ENCODE data around the gene CRTC3.

CRTC3 gene

GRCh38 chr15:90495067-90495466 is 34.7 kb upstream of the CRTC3 start:
- Histone ChIP-seq H3K36me3 (ENCODE audit: control insufficient read depth, insufficient read depth, low read length) (no peaks in the 10 kb centered on the region), H3K4me1 (no peaks in the 10 kb centered on the region), H3K4me3 (ENCODE audit: low read depth, low read length) (no peak overlapping the region), H3K4me2 (ENCODE audit: low read length) (no peak overlapping the region), H3K9me3 (ENCODE audit: control insufficient read depth, low read length) (no peaks in the 10 kb centered on the region), H3K9ac (no peak overlapping the region), H3K27ac (no peak overlapping the region), H3K79me2 (no peaks in the 10 kb centered on the region), H2AFZ (no peak overlapping the region), H3K27me3 (ENCODE audit: control insufficient read depth, insufficient read depth, low read length) (no peaks in the 10 kb centered on the region)
- no peak for TF ChIP-seq CTCF (IDR thresholded peaks at IDR 0.05)

- H3K27me3 ChIP-seq (ENCODE audit: control insufficient read depth, insufficient read depth, low read length): no peaks in the 10 kb centered on the region
Observed at GRCh38 chr15:90496791-90497190, 32.9 kb upstream of the CRTC3 start.

GRCh38 chr15:90497376-90497775 is 32.3 kb upstream of the CRTC3 start:
- no peak overlapping the region for H3K27ac ChIP-seq

More at GRCh38 chr15:90496791-90497190, 32.9 kb upstream of the CRTC3 start:
- Histone ChIP-seq H3K9ac (no peak overlapping the region), H3K4me2 (ENCODE audit: low read length) (no peak overlapping the region), H3K9me3 (ENCODE audit: control insufficient read depth, low read length) (no peaks in the 10 kb centered on the region), H3K79me2 (no peaks in the 10 kb centered on the region), H3K36me3 (ENCODE audit: control insufficient read depth, insufficient read depth, low read length) (no peaks in the 10 kb centered on the region), H2AFZ (no peak overlapping the region), H3K27ac (no peak overlapping the region), H3K4me3 (ENCODE audit: low read depth, low read length) (no peak overlapping the region), H3K4me1 (no peaks in the 10 kb centered on the region)
- no peak for TF ChIP-seq CTCF (IDR thresholded peaks at IDR 0.05)

GRCh38 chr15:90497912-90498311 is 31.8 kb upstream of the CRTC3 start:
- no peak overlapping the region for H3K4me3 ChIP-seq (ENCODE audit: low read depth, low read length)
- no peaks in the 10 kb centered on the region for H3K9me3 ChIP-seq (ENCODE audit: control insufficient read depth, low read length)
- no peak overlapping the region for H2AFZ ChIP-seq
- no peaks in the 10 kb centered on the region for H3K27me3 ChIP-seq (ENCODE audit: control insufficient read depth, insufficient read depth, low read length)
- H3K4me1 ChIP-seq: no peaks in the 10 kb centered on the region
- no peak overlapping the region for H3K27ac ChIP-seq
- no peak overlapping the region for H3K4me2 ChIP-seq (ENCODE audit: low read length)
- TF ChIP-seq CTCF (IDR thresholded peaks at IDR 0.05): no peak
- H3K79me2 ChIP-seq: no peaks in the 10 kb centered on the region
- no peak overlapping the region for H3K9ac ChIP-seq
- H3K36me3 ChIP-seq (ENCODE audit: control insufficient read depth, insufficient read depth, low read length): no peaks in the 10 kb centered on the region

More at GRCh38 chr15:90497376-90497775, 32.3 kb upstream of the CRTC3 start:
- no peak overlapping the region for H3K9ac ChIP-seq
- no peaks in the 10 kb centered on the region for H3K79me2 ChIP-seq
- TF ChIP-seq CTCF (IDR thresholded peaks at IDR 0.05): no peak
- H3K36me3 ChIP-seq (ENCODE audit: control insufficient read depth, insufficient read depth, low read length): no peaks in the 10 kb centered on the region
- no peaks in the 10 kb centered on the region for H3K9me3 ChIP-seq (ENCODE audit: control insufficient read depth, low read length)
- no peaks in the 10 kb centered on the region for H3K27me3 ChIP-seq (ENCODE audit: control insufficient read depth, insufficient read depth, low read length)
- no peak overlapping the region for H3K4me2 ChIP-seq (ENCODE audit: low read length)
- H2AFZ ChIP-seq: no peak overlapping the region
- no peaks in the 10 kb centered on the region for H3K4me1 ChIP-seq
- no peak overlapping the region for H3K4me3 ChIP-seq (ENCODE audit: low read depth, low read length)

- Histone ChIP-seq H3K36me3 (ENCODE audit: control insufficient read depth, insufficient read depth, low read length) (no peaks in the 10 kb centered on the region), H3K4me1 (no peaks in the 10 kb centered on the region), H3K27me3 (ENCODE audit: control insufficient read depth, insufficient read depth, low read length) (no peaks in the 10 kb centered on the region), H3K9me3 (ENCODE audit: control insufficient read depth, low read length) (no peaks in the 10 kb centered on the region), H2AFZ (no peak overlapping the region), H3K27ac (no peak overlapping the region), H3K9ac (no peak overlapping the region), H3K4me3 (ENCODE audit: low read depth, low read length) (no peak overlapping the region), H3K4me2 (ENCODE audit: low read length) (no peak overlapping the region), H3K79me2 (no peaks in the 10 kb centered on the region)
- TF ChIP-seq CTCF (IDR thresholded peaks at IDR 0.05): no peak
Observed at GRCh38 chr15:90500171-90500570, 29.6 kb upstream of the CRTC3 start.

Data from parathyroid adenoma (tissue), 2 donors.